ENCODE measurements around the gene RPTOR.
A peak's percentile ranks its signal among the peaks of the same experiment; 100 is the strongest.

Gene RPTOR

GRCh38 chr17:80890196-80890920 is 345.7 kb downstream of the RPTOR start:
- DNase-seq (ENCODE audit: low read depth in 2 of 2): no peak

GRCh38 chr17:80890921-80891396 is 346.3 kb downstream of the RPTOR start:
- DNase-seq (ENCODE audit: low read depth in 2 of 2): no peak

GRCh38 chr17:80891397-80892018 is 346.9 kb downstream of the RPTOR start:
- DNase-seq (ENCODE audit: low read depth in 2 of 2): peak; percentile 68 to 74

- peak; percentile 81 to 94 for DNase-seq (ENCODE audit: low read depth in 2 of 2)
Observed at GRCh38 chr17:80892019-80892855, 347.6 kb downstream of the RPTOR start.

GRCh38 chr17:80892900-80893603 is 348.4 kb downstream of the RPTOR start:
- DNase-seq (ENCODE audit: low read depth in 2 of 2): peak; percentile 35 to 38

GRCh38 chr17:80893604-80894438 is 349.2 kb downstream of the RPTOR start:
- DNase-seq (ENCODE audit: low read depth in 2 of 2): no peak

GRCh38 chr17:80894439-80894721 is 349.7 kb downstream of the RPTOR start:
- DNase-seq (ENCODE audit: low read depth in 2 of 2): no peak

GRCh38 chr17:80894726-80895125 is 350.1 kb downstream of the RPTOR start:
- no peak for DNase-seq (ENCODE audit: low read depth in 2 of 2)

GRCh38 chr17:80895366-80895765 is 350.7 kb downstream of the RPTOR start:
- no peak for DNase-seq (ENCODE audit: low read depth in 2 of 2)

- no peak for DNase-seq (ENCODE audit: low read depth in 2 of 2)
Observed at GRCh38 chr17:80898716-80899115, 354.1 kb downstream of the RPTOR start.

GRCh38 chr17:80899402-80900268 is 355.0 kb downstream of the RPTOR start:
- DNase-seq (ENCODE audit: low read depth in 2 of 2): peak; percentile 68 to 78

GRCh38 chr17:80901319-80901718 is 356.7 kb downstream of the RPTOR start:
- DNase-seq (ENCODE audit: low read depth in 2 of 2): no peak

GRCh38 chr17:80902197-80902962 is 357.7 kb downstream of the RPTOR start:
- no peak for DNase-seq (ENCODE audit: low read depth in 2 of 2)

GRCh38 chr17:80902963-80903611 is 358.4 kb downstream of the RPTOR start:
- DNase-seq (ENCODE audit: low read depth in 2 of 2): no peak

GRCh38 chr17:80904036-80904753 is 359.6 kb downstream of the RPTOR start:
- no peak for DNase-seq (ENCODE audit: low read depth in 2 of 2)

GRCh38 chr17:80905586-80906230 is 361.1 kb downstream of the RPTOR start:
- no peak for DNase-seq (ENCODE audit: low read depth in 2 of 2)

GRCh38 chr17:80906364-80907259 is 362.0 kb downstream of the RPTOR start:
- no peak for DNase-seq (ENCODE audit: low read depth in 2 of 2)

All from stimulated activated CD4-positive, alpha-beta T cell treated with anti-CD3 and anti-CD28 coated beads, Interleukin-12 subunit alpha, Interleukin-12 subunit beta, amount 100 ng/mL, for 24 hours (primary cell).